GM12874 (cell line): ENCODE measurements around the gene GRAP.

Experiments used
- CTCF ChIP-seq: IDR thresholded peaks from 2 replicates; pipeline ENCODE4 v1.5.1; 2011; ENCODE audit warnings: low read depth, mild to moderate bottlenecking, control low read depth, low read length, moderate library complexity; ENCODE audit not compliant: insufficient read depth

The GRAP gene

GRCh38 chr17:19003543-19004420 lies 43.0 kb downstream of the GRAP start:
- TF ChIP-seq CTCF: no peak

DNA sequence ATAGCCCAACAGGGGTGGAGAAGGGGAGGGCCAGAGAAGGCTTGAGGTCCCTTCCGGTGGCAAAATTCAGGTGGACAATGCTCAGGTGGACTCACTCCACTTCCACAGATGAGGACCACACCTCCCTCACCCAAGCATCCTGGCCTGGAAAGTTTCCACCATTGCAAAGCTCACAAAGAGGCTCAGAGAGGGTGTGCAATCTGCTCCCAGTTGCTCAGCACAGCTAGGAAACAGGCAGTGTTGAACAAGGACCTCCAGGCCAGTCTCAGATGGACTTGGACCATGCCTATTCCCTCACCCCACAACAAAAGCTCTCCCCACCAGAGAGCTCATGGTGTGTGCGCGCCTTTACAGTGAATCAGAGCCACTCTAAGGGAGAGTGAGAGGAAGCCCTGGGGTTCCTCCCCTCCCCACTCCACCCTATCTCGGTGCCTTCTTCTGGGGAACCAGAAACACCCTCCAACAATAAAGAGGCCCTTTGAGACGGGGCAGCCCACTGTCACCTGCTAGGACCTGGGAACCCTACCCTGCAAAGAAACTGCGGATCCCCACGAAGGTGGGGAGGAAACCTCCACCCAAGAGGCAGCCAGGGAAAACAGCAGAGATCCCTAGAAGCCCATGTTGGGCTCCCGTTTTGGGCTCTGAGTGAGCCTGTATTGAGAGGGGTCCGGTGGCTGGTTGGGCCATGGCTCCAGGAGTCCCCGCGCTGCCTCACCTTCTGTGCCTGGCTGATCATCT lies 43.8 kb downstream of the GRAP start:
- no peak for TF ChIP-seq CTCF

DNA sequence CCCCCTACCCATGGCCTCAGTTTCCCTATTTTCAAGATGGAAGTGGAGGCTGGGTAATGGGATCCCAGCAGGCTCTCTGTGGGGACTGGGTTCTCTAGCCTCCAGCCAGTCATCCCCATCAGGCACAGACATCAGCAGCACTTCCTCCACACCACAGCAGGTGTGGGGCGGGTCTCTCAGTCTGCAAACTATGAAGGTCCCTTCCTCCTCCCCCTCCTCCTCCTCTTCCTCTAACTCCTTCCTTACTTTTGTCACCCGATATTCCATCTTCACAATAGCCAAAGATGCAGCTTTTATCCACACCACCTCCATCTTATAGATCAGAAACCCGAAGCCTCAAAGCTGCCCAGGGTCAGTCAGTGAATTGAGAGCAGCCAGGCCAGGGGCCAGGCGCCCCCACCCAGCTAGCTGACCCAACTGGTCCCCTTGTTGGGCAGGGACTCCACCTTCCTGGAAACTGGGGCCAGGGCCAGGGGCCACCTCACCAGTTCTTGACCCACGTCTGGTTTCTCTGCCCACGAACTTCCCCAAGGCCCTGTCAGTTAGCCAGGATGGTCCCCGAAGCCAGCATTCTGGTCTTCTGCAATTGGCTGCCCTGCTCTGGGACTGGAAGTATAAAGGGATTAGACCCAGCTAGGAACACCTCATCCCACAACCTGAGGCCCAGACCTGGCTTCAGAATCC lies 44.7 kb downstream of the GRAP start:
- no peak for TF ChIP-seq CTCF

GRCh38 chr17:19000531-19001325 lies 46.0 kb downstream of the GRAP start:
- no peak for TF ChIP-seq CTCF

- TF ChIP-seq CTCF: no peak
Measured at GRCh38 chr17:18999911-19000310, 46.8 kb downstream of the GRAP start.

DNA sequence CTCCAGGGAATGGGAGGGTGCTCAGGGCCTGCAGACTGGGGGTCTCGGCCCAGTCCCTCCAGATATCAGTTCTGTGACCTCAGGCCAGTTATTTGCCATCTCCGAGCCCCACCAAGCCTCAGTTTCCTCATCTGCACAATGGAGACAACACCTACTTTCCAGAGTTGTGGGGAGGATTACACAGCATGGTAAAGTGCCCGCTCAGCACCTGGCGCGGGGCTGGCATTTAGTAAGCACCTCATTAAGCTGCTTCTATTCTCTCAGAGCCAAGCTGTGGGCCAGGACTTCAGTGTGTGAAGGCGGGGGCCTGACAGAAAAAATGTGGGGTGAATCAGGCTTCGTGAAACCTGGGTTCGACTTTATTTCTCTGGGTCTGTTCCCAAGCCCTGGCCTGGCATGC lies 47.4 kb downstream of the GRAP start:
- no peak for TF ChIP-seq CTCF
